ENCODE measurements around the gene TLE4.

The TLE4 gene

GRCh38 chr9:79662537-79662956 is 90.8 kb downstream of the TLE4 start:
- no peaks in the 10 kb centered on the region for H3K27me3 Mint-ChIP-seq
- peaks cover 23% of the 10 kb centered on the region for H3K36me3 Mint-ChIP-seq (ENCODE audit: low read depth)
- H3K9me3 Mint-ChIP-seq, result no peaks in the 10 kb centered on the region
- H3K4me1 Mint-ChIP-seq (ENCODE audit: low read depth), result peaks cover 54% of the 10 kb centered on the region
- intact Hi-C loops (cut with micrococcal nuclease), result no loop called here
- no peak overlapping the region for H3K27ac Mint-ChIP-seq
- no peak overlapping the region for H3K4me3 Mint-ChIP-seq

DNA sequence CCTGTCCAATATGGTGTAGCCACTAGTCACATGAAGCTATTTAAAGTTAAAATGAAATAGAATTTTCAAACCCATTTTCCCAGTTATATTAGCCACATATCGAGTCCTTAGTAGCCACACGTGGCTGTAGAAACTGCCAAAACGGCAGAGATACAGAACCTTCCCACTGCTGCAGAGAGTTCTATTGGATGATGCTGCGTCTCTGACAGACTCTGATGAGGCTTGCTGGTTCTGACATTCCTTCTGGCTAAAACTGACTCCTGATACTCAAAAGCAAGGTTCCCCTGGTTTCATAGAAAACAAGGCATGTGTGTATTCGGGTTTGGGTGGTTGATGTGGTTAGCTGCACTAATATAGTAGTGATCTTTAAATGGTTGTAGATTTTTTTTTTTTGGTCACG is 91.5 kb downstream of the TLE4 start:
- H3K4me3 Mint-ChIP-seq, result no peak overlapping the region
- H3K27me3 Mint-ChIP-seq, result no peaks in the 10 kb centered on the region
- no peaks in the 10 kb centered on the region for H3K9me3 Mint-ChIP-seq
- intact Hi-C loops (cut with micrococcal nuclease), result no loop called here
- H3K4me1 Mint-ChIP-seq (ENCODE audit: low read depth), result peaks cover 62% of the 10 kb centered on the region
- no peak overlapping the region for H3K27ac Mint-ChIP-seq
- H3K36me3 Mint-ChIP-seq (ENCODE audit: low read depth), result peaks cover 30% of the 10 kb centered on the region

- no peak overlapping the region for H3K4me3 Mint-ChIP-seq
- peaks cover 64% of the 10 kb centered on the region for H3K4me1 Mint-ChIP-seq (ENCODE audit: low read depth)
- peaks cover 25% of the 10 kb centered on the region for H3K36me3 Mint-ChIP-seq (ENCODE audit: low read depth)
- H3K27me3 Mint-ChIP-seq, result no peaks in the 10 kb centered on the region
- H3K27ac Mint-ChIP-seq, result peak overlapping the region; percentile 69
- intact Hi-C loops (cut with micrococcal nuclease), result no loop called here
- H3K9me3 Mint-ChIP-seq, result no peaks in the 10 kb centered on the region
These were observed 92.1 kb downstream of the TLE4 start for GRCh38 chr9:79663878-79664277.

- intact Hi-C loops (cut with micrococcal nuclease), result no loop called here
- Mint-ChIP-seq H3K27ac (peak overlapping the region; percentile 69), H3K4me3 (peak overlapping the region; percentile 50), H3K4me1 (ENCODE audit: low read depth) (peaks cover 69% of the 10 kb centered on the region), H3K9me3 (no peaks in the 10 kb centered on the region), H3K27me3 (no peaks in the 10 kb centered on the region), H3K36me3 (ENCODE audit: low read depth) (peaks cover 27% of the 10 kb centered on the region)
These were observed 92.6 kb downstream of the TLE4 start for GRCh38 chr9:79664375-79664831.

GRCh38 chr9:79665369-79665768 is 93.6 kb downstream of the TLE4 start:
- intact Hi-C loops (cut with micrococcal nuclease), result loop anchor here (5.0 kb wide), 1 partner anchor 93 kb away; the partner anchor contains the start of gene TLE4
- no peaks in the 10 kb centered on the region for H3K9me3 Mint-ChIP-seq
- H3K27me3 Mint-ChIP-seq, result no peaks in the 10 kb centered on the region
- H3K36me3 Mint-ChIP-seq (ENCODE audit: low read depth), result peaks cover 37% of the 10 kb centered on the region
- H3K27ac Mint-ChIP-seq, result peak overlapping the region; percentile 69
- no peak overlapping the region for H3K4me3 Mint-ChIP-seq
- peaks cover 78% of the 10 kb centered on the region for H3K4me1 Mint-ChIP-seq (ENCODE audit: low read depth)

DNA sequence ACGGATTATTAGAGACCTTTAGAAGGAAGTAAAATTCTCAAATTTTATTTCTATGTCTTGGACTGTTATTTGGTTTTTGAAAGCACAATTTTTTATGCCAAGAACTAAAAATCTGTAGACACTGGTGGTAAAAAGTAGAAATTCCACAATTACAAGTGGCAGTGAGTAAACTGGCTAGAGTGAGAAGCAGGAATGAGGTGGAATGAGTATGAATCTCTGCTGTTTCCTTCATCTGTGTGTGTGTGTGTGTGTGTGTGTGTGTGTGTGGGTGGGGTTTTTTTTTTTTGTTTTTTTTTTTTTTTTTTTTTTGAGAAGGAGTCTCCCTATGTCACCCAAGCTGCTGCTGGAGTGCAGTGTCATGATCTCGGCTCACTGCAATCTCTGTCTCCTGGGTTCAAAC is 94.2 kb downstream of the TLE4 start:
- no peaks in the 10 kb centered on the region for H3K9me3 Mint-ChIP-seq
- H3K4me3 Mint-ChIP-seq, result no peak overlapping the region
- no peaks in the 10 kb centered on the region for H3K27me3 Mint-ChIP-seq
- H3K27ac Mint-ChIP-seq, result peak overlapping the region; percentile 70
- peaks cover 78% of the 10 kb centered on the region for H3K4me1 Mint-ChIP-seq (ENCODE audit: low read depth)
- intact Hi-C loops (cut with micrococcal nuclease), result loop anchor here (5.0 kb wide), 1 partner anchor 94 kb away; the partner anchor contains the start of gene TLE4
- H3K36me3 Mint-ChIP-seq (ENCODE audit: low read depth), result peaks cover 41% of the 10 kb centered on the region

- Mint-ChIP-seq H3K4me1 (ENCODE audit: low read depth) (peaks cover 68% of the 10 kb centered on the region), H3K9me3 (no peaks in the 10 kb centered on the region), H3K27ac (peak overlapping the region; percentile 65), H3K4me3 (no peak overlapping the region), H3K27me3 (no peaks in the 10 kb centered on the region), H3K36me3 (ENCODE audit: low read depth) (peaks cover 49% of the 10 kb centered on the region)
- intact Hi-C loops (cut with micrococcal nuclease), result loop anchor here (5.0 kb wide), 1 partner anchor 95 kb away; the partner anchor contains the start of gene TLE4
These were observed 95.4 kb downstream of the TLE4 start for GRCh38 chr9:79667120-79667519.

DNA sequence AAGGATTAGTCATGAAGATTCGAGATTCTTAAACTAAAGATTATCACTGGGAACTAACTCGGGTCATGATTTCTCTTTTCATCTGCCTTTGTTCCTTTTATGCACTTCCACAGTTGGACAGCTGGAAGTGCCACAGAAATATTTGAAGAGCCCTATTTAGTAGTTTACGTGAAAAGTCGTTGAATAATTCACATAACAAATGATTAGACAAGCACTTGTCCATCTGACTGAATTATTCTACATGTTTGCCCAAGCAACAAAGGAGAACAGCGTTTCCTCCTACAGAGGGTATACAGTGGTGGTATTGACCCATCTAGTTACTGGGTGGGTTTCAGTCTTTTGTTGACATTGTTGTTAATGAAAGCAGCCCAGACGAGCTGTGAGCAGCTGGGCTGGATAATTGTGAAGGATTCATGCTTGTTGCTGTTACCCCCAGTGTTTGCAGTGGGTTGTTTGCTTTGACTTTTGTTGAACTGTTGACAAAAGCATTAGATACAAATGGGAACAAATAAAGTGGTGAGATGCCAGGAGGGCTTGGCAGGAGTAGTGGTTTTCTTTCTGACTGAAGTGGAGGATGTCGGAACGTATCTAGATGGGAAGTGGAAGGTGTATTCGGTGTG is 96.2 kb downstream of the TLE4 start:
- Mint-ChIP-seq H3K27ac (peak overlapping the region; percentile 65), H3K9me3 (no peaks in the 10 kb centered on the region), H3K36me3 (ENCODE audit: low read depth) (peaks cover 57% of the 10 kb centered on the region), H3K4me3 (no peak overlapping the region), H3K27me3 (no peaks in the 10 kb centered on the region), H3K4me1 (ENCODE audit: low read depth) (peaks cover 61% of the 10 kb centered on the region)
- intact Hi-C loops (cut with micrococcal nuclease), result loop anchor here (5.0 kb wide), 1 partner anchor 96 kb away; the partner anchor contains the start of gene TLE4

- Mint-ChIP-seq H3K9me3 (no peaks in the 10 kb centered on the region), H3K27me3 (no peaks in the 10 kb centered on the region), H3K27ac (no peak overlapping the region), H3K4me1 (ENCODE audit: low read depth) (peaks cover 58% of the 10 kb centered on the region), H3K36me3 (ENCODE audit: low read depth) (peaks cover 57% of the 10 kb centered on the region), H3K4me3 (no peak overlapping the region)
- intact Hi-C loops (cut with micrococcal nuclease), result loop anchor here (5.0 kb wide), 1 partner anchor 97 kb away; the partner anchor contains the start of gene TLE4
These were observed 97.2 kb downstream of the TLE4 start for GRCh38 chr9:79668956-79669355.

- intact Hi-C loops (cut with micrococcal nuclease), result no loop called here
- no peaks in the 10 kb centered on the region for H3K27me3 Mint-ChIP-seq
- H3K4me3 Mint-ChIP-seq, result no peak overlapping the region
- peaks cover 57% of the 10 kb centered on the region for H3K36me3 Mint-ChIP-seq (ENCODE audit: low read depth)
- no peaks in the 10 kb centered on the region for H3K9me3 Mint-ChIP-seq
- peaks cover 49% of the 10 kb centered on the region for H3K4me1 Mint-ChIP-seq (ENCODE audit: low read depth)
- no peak overlapping the region for H3K27ac Mint-ChIP-seq
These were observed 98.7 kb downstream of the TLE4 start for GRCh38 chr9:79670269-79670961.

GRCh38 chr9:79671558-79671957 is 99.8 kb downstream of the TLE4 start:
- no peaks in the 10 kb centered on the region for H3K9me3 Mint-ChIP-seq
- no peak overlapping the region for H3K27ac Mint-ChIP-seq
- H3K4me3 Mint-ChIP-seq, result no peak overlapping the region
- H3K4me1 Mint-ChIP-seq (ENCODE audit: low read depth), result peaks cover 40% of the 10 kb centered on the region
- H3K36me3 Mint-ChIP-seq (ENCODE audit: low read depth), result peaks cover 57% of the 10 kb centered on the region
- no peaks in the 10 kb centered on the region for H3K27me3 Mint-ChIP-seq
- intact Hi-C loops (cut with micrococcal nuclease), result no loop called here

GRCh38 chr9:79672236-79672635 is 100.5 kb downstream of the TLE4 start:
- Mint-ChIP-seq H3K4me1 (ENCODE audit: low read depth) (peaks cover 37% of the 10 kb centered on the region), H3K9me3 (no peaks in the 10 kb centered on the region), H3K36me3 (ENCODE audit: low read depth) (peaks cover 52% of the 10 kb centered on the region), H3K27me3 (no peaks in the 10 kb centered on the region), H3K4me3 (no peak overlapping the region), H3K27ac (no peak overlapping the region)
- intact Hi-C loops (cut with micrococcal nuclease), result no loop called here

DNA sequence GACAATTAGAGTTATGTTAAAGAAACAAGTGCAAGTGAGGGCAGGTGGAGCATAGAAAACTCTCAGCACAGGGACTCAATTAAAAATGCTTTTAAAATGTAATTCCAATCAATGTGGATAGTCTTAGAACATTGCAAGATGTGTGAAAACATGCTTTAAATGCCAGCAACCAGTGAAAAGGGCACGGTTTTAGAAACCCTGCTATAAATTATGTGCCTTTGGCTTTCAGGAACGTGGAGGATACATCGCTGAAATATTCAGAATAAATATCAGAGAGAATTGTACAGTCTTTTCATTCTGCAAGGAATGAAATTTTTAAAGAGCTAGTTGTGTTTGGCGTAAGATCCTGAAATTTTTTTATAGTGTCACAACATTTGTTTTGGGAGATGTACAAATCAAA is 101.1 kb downstream of the TLE4 start:
- Mint-ChIP-seq H3K27me3 (no peaks in the 10 kb centered on the region), H3K9me3 (no peaks in the 10 kb centered on the region), H3K27ac (no peak overlapping the region), H3K4me1 (ENCODE audit: low read depth) (peaks cover 30% of the 10 kb centered on the region), H3K4me3 (no peak overlapping the region), H3K36me3 (ENCODE audit: low read depth) (peaks cover 51% of the 10 kb centered on the region)
- intact Hi-C loops (cut with micrococcal nuclease), result no loop called here

- intact Hi-C loops (cut with micrococcal nuclease), result no loop called here
- peaks cover 46% of the 10 kb centered on the region for H3K36me3 Mint-ChIP-seq (ENCODE audit: low read depth)
- no peak overlapping the region for H3K4me3 Mint-ChIP-seq
- H3K4me1 Mint-ChIP-seq (ENCODE audit: low read depth), result peaks cover 25% of the 10 kb centered on the region
- H3K9me3 Mint-ChIP-seq, result no peaks in the 10 kb centered on the region
- H3K27ac Mint-ChIP-seq, result no peak overlapping the region
- H3K27me3 Mint-ChIP-seq, result no peaks in the 10 kb centered on the region
These were observed 101.8 kb downstream of the TLE4 start for GRCh38 chr9:79673614-79674013.
